T-helper 2 cell treated with Interferon-gamma antibody and Interleukin-4, amounts not matched to agents 100 ng/mL and 5 ng/mL, for 36 hours (primary cell): ENCODE measurements around the gene GLI2. TPM values are rescaled to one million over a fixed set of nuclear protein-coding genes. Genes with fewer than 3 reads are reported as not detected.

Experiments
- intact Hi-C: fragments of 100-400 bp; cut with micrococcal nuclease; formaldehyde crosslinking; loops from one replicate; pipeline ENCODE4 v1.15.1; 2023
- total RNA-seq: library from RNA; stranded (reverse); gene quantifications from 2 replicates; pipeline ENCODE4 v1.2.3, GENCODE V29; 2022

Gene GLI2
- total RNA-seq, 1 donor from 2014 or later, result 0.36 TPM

DNA sequence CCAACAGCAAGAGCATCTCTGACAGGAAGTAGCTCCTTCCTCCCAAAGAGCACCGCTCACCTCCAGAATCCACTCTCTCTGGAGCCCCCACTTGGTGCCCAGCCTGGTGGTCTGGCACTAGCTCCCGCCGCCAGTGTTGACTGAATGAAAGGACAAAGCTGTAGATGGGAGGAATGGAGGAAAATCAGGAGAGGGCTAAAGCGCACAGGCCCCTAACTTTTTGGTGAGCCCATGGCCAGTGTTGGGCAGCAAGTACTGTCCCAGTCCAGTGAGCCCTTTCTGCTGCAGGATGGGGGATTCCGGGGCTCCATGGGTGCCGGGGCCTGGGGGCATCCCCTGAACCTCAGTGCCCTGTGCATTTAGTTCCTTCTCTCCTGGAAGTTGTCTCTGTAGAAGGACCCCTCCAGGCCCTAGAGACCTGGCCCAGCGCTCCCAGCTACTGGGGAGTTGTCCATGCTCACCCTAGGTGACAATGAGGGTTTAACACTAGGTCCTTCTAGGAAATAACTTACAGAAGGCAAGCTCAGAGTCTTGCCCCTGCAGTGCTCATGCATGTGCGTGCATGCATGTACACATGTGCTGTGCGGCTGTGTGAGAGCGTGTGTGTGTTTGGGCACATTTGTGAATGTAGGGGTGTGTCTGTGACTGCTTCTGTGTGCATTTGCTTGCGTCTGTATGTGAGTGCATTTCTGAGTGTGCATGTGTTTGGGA is 33.6 kb downstream of the GLI2 start:
- intact Hi-C loops, result no loop called here

DNA sequence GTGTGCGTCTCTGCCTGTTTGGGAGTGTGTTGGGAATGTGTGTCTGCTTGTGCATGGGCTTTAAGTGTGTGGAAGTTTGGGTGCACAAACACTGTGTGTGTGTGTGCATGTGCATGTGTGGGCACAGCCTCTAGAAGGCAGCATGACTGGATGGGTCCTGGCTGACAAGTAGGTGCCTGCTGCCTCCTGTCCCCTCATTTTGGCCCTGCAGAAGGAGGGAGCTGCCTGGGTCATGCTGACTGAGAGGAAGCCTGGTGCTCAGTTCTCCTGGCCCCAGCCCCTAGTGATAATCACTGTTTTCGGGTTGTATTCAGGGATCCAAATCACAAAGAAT is 34.1 kb downstream of the GLI2 start:
- intact Hi-C loops, result no loop called here

DNA sequence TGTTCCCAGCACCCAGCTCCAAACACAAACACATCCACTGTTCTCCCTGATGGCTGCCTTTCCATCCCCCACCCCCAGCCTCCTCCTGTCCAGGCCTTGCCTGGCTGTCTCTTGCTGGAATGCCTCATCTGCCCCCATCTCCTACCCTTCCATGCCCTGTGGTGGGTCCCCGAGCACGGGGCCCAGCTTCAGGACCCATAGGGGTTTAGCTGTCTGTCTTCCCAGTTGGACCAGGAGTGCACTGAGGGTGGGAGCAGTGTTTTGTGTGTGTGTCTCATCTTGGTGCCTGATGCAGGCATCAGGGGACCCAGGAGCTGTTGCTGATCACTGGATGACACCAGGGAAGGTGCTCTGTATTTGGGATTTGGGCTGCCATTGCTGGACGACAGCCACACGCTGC is 34.5 kb downstream of the GLI2 start:
- intact Hi-C loops, result no loop called here

DNA sequence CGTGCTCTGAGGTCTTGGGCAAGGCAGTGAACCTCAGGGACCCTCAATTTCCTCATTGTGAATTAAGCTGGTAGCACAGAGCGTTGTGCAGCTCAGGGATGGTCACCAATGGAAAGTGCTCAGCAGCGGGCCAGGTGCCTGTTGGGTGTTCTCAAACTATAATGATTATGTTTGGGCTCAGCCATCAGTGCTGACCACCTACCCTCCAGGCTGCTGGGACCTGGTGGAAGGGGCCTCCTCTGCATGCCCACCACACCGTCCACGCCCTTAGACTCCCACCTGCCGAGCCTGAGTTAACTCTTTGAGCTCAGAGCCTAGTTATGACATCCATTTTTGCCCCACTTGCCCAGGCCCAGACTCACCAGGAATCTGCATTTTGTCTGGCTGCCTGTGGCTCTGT is 35.0 kb downstream of the GLI2 start:
- intact Hi-C loops, result no loop called here

DNA sequence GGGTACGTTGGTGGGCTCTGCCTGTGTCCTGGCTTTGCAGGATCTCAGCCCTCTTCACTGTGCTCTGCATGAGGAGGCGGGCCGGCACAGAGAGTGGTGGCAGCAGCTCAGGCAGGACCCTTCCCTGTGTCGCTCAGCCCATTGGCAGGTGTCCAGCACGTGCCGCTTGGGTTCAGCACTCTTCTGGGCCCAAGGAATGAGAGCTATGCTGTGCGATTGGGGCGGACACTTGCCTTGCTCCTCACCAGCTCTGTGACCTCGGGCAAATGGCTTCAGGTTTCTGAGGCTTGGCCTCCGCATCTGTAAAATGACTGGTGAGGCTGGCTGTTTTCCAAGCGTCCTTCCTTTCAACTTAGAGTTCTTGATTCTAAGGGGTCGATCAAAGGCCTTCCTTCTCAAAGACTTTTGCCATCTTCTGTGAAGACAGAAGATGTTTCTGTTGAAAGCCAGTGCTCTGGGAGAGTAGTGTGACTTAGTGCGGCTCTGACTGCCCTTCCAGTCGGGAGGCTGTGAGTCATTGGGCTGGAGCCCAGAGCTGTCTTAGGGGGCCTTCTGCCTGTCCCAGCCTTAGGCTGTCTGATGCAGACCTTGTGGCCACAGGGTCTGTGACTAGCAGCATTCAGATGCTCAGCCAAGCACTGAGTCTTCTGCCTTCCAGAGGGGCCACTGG is 35.6 kb downstream of the GLI2 start:
- intact Hi-C loops, result no loop called here

DNA sequence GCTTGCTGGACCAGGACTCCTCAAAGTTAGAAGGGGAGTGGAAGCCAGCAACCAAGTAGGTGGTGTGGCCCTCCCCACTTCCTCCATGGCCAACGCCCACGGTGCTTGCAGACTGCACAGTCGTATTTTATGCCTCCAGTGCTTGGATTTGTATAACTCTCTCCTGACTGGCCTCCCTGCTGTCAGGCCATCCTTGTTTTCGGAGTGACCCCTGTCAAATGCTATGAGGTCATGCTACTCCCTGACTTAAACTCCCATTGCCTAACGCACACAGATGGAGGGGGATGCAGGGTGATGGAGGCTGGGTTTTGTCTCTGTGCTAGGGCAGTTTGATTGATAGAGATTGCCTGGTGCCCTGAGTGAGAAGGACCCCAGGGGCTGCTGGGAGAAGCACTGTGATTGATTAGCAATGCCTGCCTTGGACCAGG is 36.1 kb downstream of the GLI2 start:
- intact Hi-C loops, result no loop called here

- intact Hi-C loops, result no loop called here
These were observed 36.6 kb downstream of the GLI2 start for GRCh38 chr2:120772261-120772660.

GRCh38 chr2:120773186-120773800 is 37.6 kb downstream of the GLI2 start:
- intact Hi-C loops, result no loop called here

GRCh38 chr2:120774557-120775160 is 39.0 kb downstream of the GLI2 start:
- intact Hi-C loops, result no loop called here

- intact Hi-C loops, result no loop called here
These were observed 39.5 kb downstream of the GLI2 start for GRCh38 chr2:120775194-120775593.

GRCh38 chr2:120775801-120776589 is 40.3 kb downstream of the GLI2 start:
- intact Hi-C loops, result no loop called here

- intact Hi-C loops, result no loop called here
These were observed 41.0 kb downstream of the GLI2 start for GRCh38 chr2:120776649-120777048.

- intact Hi-C loops, result no loop called here
These were observed 41.6 kb downstream of the GLI2 start for GRCh38 chr2:120777170-120777751.

GRCh38 chr2:120777787-120778186 is 42.1 kb downstream of the GLI2 start:
- intact Hi-C loops, result no loop called here

GRCh38 chr2:120778244-120778643 is 42.6 kb downstream of the GLI2 start:
- intact Hi-C loops, result no loop called here

- intact Hi-C loops, result no loop called here
These were observed 44.2 kb downstream of the GLI2 start for GRCh38 chr2:120779781-120780283.

DNA sequence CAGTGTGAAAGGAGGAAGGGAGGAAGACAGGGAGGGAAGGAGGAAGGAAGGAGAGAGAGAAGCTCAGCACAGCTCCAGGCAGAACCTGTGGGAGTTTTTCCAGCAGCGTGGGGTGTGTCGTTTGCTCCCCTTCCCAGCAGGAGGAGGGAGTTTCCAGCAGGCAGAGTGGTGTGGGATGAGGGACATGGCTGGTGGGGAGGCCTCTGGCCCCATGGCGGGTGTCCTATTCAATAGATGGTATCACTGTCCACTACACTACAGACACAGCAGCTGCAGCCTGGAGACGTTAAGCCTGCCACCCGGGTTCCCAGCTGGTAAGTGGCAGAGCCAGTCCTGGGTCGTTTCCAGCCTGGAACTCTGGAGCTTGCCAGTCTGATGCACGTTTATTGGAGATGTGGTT is 44.7 kb downstream of the GLI2 start:
- intact Hi-C loops, result no loop called here

DNA sequence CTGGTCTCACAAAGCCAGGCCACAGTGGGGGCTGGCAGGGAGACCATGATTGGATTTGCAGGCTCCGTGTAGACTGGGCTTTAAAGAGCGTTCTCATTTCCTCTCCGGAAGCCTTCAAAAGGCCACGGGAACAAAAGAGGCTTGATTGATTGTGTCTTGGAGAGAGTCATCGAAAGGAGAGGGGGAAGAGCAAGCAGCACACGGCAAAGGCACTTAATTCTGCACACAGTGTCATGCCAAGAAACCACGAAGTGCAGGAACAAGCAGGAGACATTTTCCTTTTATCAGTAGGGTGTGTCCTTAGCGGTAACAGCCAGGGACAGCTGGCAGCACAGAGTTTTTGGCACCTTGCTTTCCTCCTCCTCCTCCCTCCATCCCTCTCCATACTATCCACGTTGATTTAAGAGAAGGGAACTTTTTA is 47.7 kb downstream of the GLI2 start:
- intact Hi-C loops, result no loop called here

DNA sequence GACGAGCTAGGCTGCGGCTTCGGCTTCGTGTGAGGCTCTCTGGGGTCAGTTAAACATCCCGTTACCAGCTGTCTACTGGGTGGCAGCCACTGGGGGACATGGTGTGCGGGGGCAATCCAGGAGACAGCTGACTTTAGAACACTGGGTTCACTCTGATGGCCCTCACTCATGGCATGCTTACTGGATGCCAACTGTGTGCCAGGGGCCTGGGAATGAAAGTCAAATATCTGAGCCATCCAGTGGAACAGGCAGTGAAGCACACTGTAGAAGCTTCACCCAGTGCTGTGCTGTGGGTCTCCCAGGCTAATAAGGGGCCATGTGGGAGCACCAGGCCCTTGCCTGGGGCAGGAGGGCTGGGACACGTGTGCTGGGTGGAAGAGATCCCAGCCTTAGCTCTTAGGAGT is 48.3 kb downstream of the GLI2 start:
- intact Hi-C loops, result no loop called here
